ENCODE data around the gene MYL2. TPM values are rescaled to one million over a fixed set of nuclear protein-coding genes. Genes with fewer than 3 reads are reported as not detected.

The MYL2 gene
- polyA plus RNA-seq, 10 donors, result 224 to 2,054 (median 1,121) TPM

- DNase-seq, result no peak
Observed at GRCh38 chr12:110932046-110932445, 11.7 kb upstream of the MYL2 start.

GRCh38 chr12:110931315-110931728 is 10.9 kb upstream of the MYL2 start:
- DNase-seq, result peak; percentile 47 to 59 (median 48)

- DNase-seq, result no peak
Observed at GRCh38 chr12:110930348-110931314, 10.3 kb upstream of the MYL2 start.

- no peak for DNase-seq
Observed at GRCh38 chr12:110929818-110930217, 9.4 kb upstream of the MYL2 start.

- no peak for DNase-seq
Observed at GRCh38 chr12:110928700-110929099, 8.3 kb upstream of the MYL2 start.

- no peak for DNase-seq
Observed at GRCh38 chr12:110927546-110927945, 7.2 kb upstream of the MYL2 start.

GRCh38 chr12:110923692-110924334 is 3.4 kb upstream of the MYL2 start:
- DNase-seq, result no peak

GRCh38 chr12:110923192-110923591 is 2.8 kb upstream of the MYL2 start:
- no peak for DNase-seq

- no peak for DNase-seq
Observed at GRCh38 chr12:110922652-110923051, 2.3 kb upstream of the MYL2 start.

GRCh38 chr12:110921262-110921661 is 883 bp upstream of the MYL2 start:
- no peak for DNase-seq

- DNase-seq, result no peak
Observed at GRCh38 chr12:110919720-110920119, 659 bp downstream of the MYL2 start.

GRCh38 chr12:110917961-110918360 is 2.4 kb downstream of the MYL2 start:
- DNase-seq, result no peak

- DNase-seq, result peak in 1 of 3 donors; percentile 52
Observed at GRCh38 chr12:110917467-110917866, 2.9 kb downstream of the MYL2 start.

- no peak for DNase-seq
Observed at GRCh38 chr12:110916295-110916875, 4.0 kb downstream of the MYL2 start.

GRCh38 chr12:110913119-110914056 is 7.0 kb downstream of the MYL2 start:
- no peak for DNase-seq

- no peak for DNase-seq
Observed at GRCh38 chr12:110912263-110912662, 8.1 kb downstream of the MYL2 start.

GRCh38 chr12:110908377-110909152 is 11.8 kb downstream of the MYL2 start:
- no peak for DNase-seq

- no peak for DNase-seq
Observed at GRCh38 chr12:110907583-110907982, 12.8 kb downstream of the MYL2 start.

GRCh38 chr12:110906985-110907384 is 13.4 kb downstream of the MYL2 start:
- no peak for DNase-seq

- DNase-seq, result no peak
Observed at GRCh38 chr12:110906516-110906915, 13.9 kb downstream of the MYL2 start.

GRCh38 chr12:110906083-110906482 is 14.3 kb downstream of the MYL2 start:
- no peak for DNase-seq

Data from muscle of back (tissue), 11 donors.